SK-N-SH (cell line): ENCODE measurements around the gene LY6G6C. TPM values are rescaled to one million over a fixed set of nuclear protein-coding genes. Genes with fewer than 3 reads are reported as not detected.

ENCODE experiments used
- CTCF ChIA-PET: fragments of 300-600, 350-600 bp; formaldehyde crosslinking; extraction: SDS; loops from one replicate; lab custom pipeline; 2021; lab: Yijun Ruan, JAX
- POLR2A ChIA-PET: fragments of 350-600 bp; sonication (Branson Sonifier 250); formaldehyde crosslinking; extraction: SDS; loops from one replicate; lab custom pipeline; 2020; ENCODE audit warnings: antibody characterized with exemption, inconsistent platforms; lab: Yijun Ruan, JAX
- DNase-seq: peaks from one replicate; pipeline ENCODE4 v3.0.0; 2012
- H2AFZ ChIP-seq: fragments of 200-600 bp; sonication (generic); 2 replicates; pipeline ENCODE4 v1.8.1; 2016; ENCODE audit warnings: antibody characterized with exemption, mild to moderate bottlenecking, low read depth
- H3F3A ChIP-seq: fragments of 200-600 bp; sonication (generic); replicated peaks from 2 replicates; pipeline ENCODE3; 2016; ENCODE audit warnings: antibody characterized with exemption, mild to moderate bottlenecking; ENCODE audit not compliant: insufficient read depth
- H3K27ac ChIP-seq, 2 experiments: fragments of 200-500 bp in 1 of 2; fragments of 200-600 bp in 1 of 2; sonication (Bioruptor generic) in 1 of 2; sonication (generic), shearing (Covaris generic) in 1 of 2; 2 replicates each; pipeline versions ENCODE4 v1.5.1 to v1.6.1; 2014 to 2016; ENCODE audit warnings: low read depth in 2 of 2, inconsistent platforms in 1 of 2, low read length in 1 of 2, mild to moderate bottlenecking in 1 of 2, mixed read lengths in 1 of 2
- H3K27me3 ChIP-seq: fragments of 200-600 bp; sonication (generic), shearing (Covaris generic); 2 replicates; pipeline ENCODE4 v1.6.1; 2016; ENCODE audit warnings: mixed run types; ENCODE audit not compliant: insufficient read depth
- H3K36me3 ChIP-seq, 2 experiments: fragments of 200-500 bp in 1 of 2; fragments of 200-600 bp in 1 of 2; sonication (Bioruptor generic) in 1 of 2; sonication (generic) in 1 of 2; replicated peaks in 1 of 2; 2 replicates each; pipeline versions ENCODE3 to v1.5.1; 2014 to 2016; ENCODE audit warnings: low read length in 1 of 2, mild to moderate bottlenecking in 1 of 2; ENCODE audit not compliant: insufficient read depth in 2 of 2, control insufficient read depth in 1 of 2
- H3K4me1 ChIP-seq, 2 experiments: fragments of 200-500 bp in 1 of 2; fragments of 200-600 bp in 1 of 2; sonication (Bioruptor generic) in 1 of 2; sonication (generic), shearing (Covaris generic) in 1 of 2; 2 replicates each; pipeline versions ENCODE4 v1.5.1 to v1.6.1; 2014 to 2016; ENCODE audit warnings: low read depth in 1 of 2, low read length in 1 of 2, mixed run types in 1 of 2; ENCODE audit not compliant: insufficient read depth in 2 of 2, control insufficient read depth in 1 of 2
- H3K4me2 ChIP-seq: fragments of 200-600 bp; sonication (generic), shearing (Covaris generic); 2 replicates; pipeline ENCODE4 v1.6.1; 2017; ENCODE audit warnings: mixed run types
- H3K4me3 ChIP-seq, 2 experiments: fragments of 200-500 bp in 1 of 2; fragments of 200-600 bp in 1 of 2; sonication (Bioruptor generic) in 1 of 2; sonication (generic), shearing (Covaris generic) in 1 of 2; 2 replicates each; pipeline versions ENCODE4 v1.5.1 to v1.8.1; 2014 to 2016; ENCODE audit warnings: low read depth in 2 of 2, inconsistent platforms in 1 of 2, low read length in 1 of 2, mild to moderate bottlenecking in 1 of 2, mixed read lengths in 1 of 2, moderate library complexity in 1 of 2
- H3K79me2 ChIP-seq: fragments of 200-600 bp; sonication (generic); 2 replicates; pipeline ENCODE4 v1.8.1; 2017; ENCODE audit warnings: mild to moderate bottlenecking; ENCODE audit not compliant: insufficient read depth
- H3K9ac ChIP-seq: fragments of 200-600 bp; sonication (generic); 2 replicates; pipeline ENCODE4 v1.6.1; 2017; ENCODE audit warnings: mixed run types
- H3K9me2 ChIP-seq: fragments of 200-600 bp; sonication (generic); 2 replicates; pipeline ENCODE4 v1.6.1; 2017; ENCODE audit warnings: mixed run types
- H3K9me3 ChIP-seq: fragments of 200-600 bp; sonication (generic); 2 replicates; pipeline ENCODE4 v1.6.1; 2017; ENCODE audit warnings: mixed run types, mild to moderate bottlenecking, moderate library complexity
- H4K20me1 ChIP-seq: fragments of 200-600 bp; sonication (generic); 2 replicates; pipeline ENCODE4 v1.6.1; 2017; ENCODE audit warnings: mild to moderate bottlenecking, mixed run types; ENCODE audit not compliant: insufficient read depth
- EP300 ChIP-seq, 2 experiments: IDR thresholded peaks; 2 replicates each; pipeline versions ENCODE4 v1.4.0 to v1.6.1; 2012; ENCODE audit warnings: borderline replicate concordance in 1 of 2, low read depth in 1 of 2, low read length in 1 of 2
- EZH2phosphoT487 ChIP-seq: fragments of 200-600 bp; sonication (generic); IDR thresholded peaks from 2 replicates; pipeline ENCODE4 v1.6.1; 2017; ENCODE audit warnings: low read depth, mixed run types, mild to moderate bottlenecking, antibody characterized with exemption, moderate library complexity, borderline replicate concordance
- FOXJ3 ChIP-seq: sonication (generic); formaldehyde crosslinking; IDR thresholded peaks from 2 replicates; pipeline ENCODE4 v1.5.1; 2020; ENCODE audit warnings: mild to moderate bottlenecking, missing genetic modification reagents
- FOXM1 ChIP-seq: IDR thresholded peaks from 2 replicates; pipeline ENCODE4 v1.4.0; 2012; ENCODE audit warnings: low read depth, mild to moderate bottlenecking
- JUND ChIP-seq: IDR thresholded peaks from 2 replicates; pipeline ENCODE4 v1.4.0; 2012
- MEF2A ChIP-seq: IDR thresholded peaks from 2 replicates; pipeline ENCODE4 v1.4.0; 2012; ENCODE audit warnings: low read depth, borderline replicate concordance
- MXI1 ChIP-seq: IDR thresholded peaks from 2 replicates; pipeline ENCODE4 v1.6.1; 2012; ENCODE audit warnings: mild to moderate bottlenecking, low read depth, low read length, improper control_type of control experiment
- NFIC ChIP-seq: IDR thresholded peaks from 2 replicates; pipeline ENCODE4 v1.4.0; 2012; ENCODE audit warnings: borderline replicate concordance
- POLR2AphosphoS5 ChIP-seq: IDR thresholded peaks from 2 replicates; pipeline ENCODE4 v1.6.1; 2012; ENCODE audit warnings: low read depth, low read length
- RCOR1 ChIP-seq: fragments of 150-350 bp; IDR thresholded peaks from 2 replicates; pipeline ENCODE4 v1.6.1; 2017; ENCODE audit warnings: antibody characterized with exemption, low read length
- RFX5 ChIP-seq: IDR thresholded peaks from 2 replicates; pipeline ENCODE4 v1.6.1; 2012; ENCODE audit warnings: mild to moderate bottlenecking, improper control_type of control experiment, low read length
- SIN3A ChIP-seq: IDR thresholded peaks from 2 replicates; pipeline ENCODE4 v1.6.1; 2012; ENCODE audit warnings: low read depth, mild to moderate bottlenecking, low read length, moderate library complexity, borderline replicate concordance
- SMC3 ChIP-seq: IDR thresholded peaks from 2 replicates; pipeline ENCODE4 v1.6.1; 2012; ENCODE audit warnings: low read depth, low read length, improper control_type of control experiment
- TCF12 ChIP-seq: IDR thresholded peaks from 2 replicates; pipeline ENCODE4 v1.4.0; 2012
- TEAD4 ChIP-seq: IDR thresholded peaks from 2 replicates; pipeline ENCODE4 v1.4.0; 2012; ENCODE audit warnings: mild to moderate bottlenecking, borderline replicate concordance; ENCODE audit not compliant: insufficient read depth
- YY1 ChIP-seq: IDR thresholded peaks from 2 replicates; pipeline ENCODE4 v1.4.0; 2012; ENCODE audit warnings: low read depth, mild to moderate bottlenecking
- WGBS: methylation state at CpG from one replicate; pipeline ENCODE4 v1.1.6; 2017; ENCODE audit warnings: low lambda C conversion rate; 5-methylcytosine and 5-hydroxymethylcytosine counted together
- polyA plus RNA-seq, 3 experiments: library from polyadenylated mRNA; depleted of rRNA; stranded (reverse); fragments of >200 nt; gene quantifications; 2 replicates each; pipeline ENCODE4 v1.2.3, GENCODE V29; 2012
- TF ChIP-seq, protein P1 (sequence below): IDR thresholded peaks from 2 replicates; pipeline ENCODE4 v1.6.1; 2012; ENCODE audit warnings: mild to moderate bottlenecking, low read depth, low read length, moderate library complexity
- TF ChIP-seq, protein P2 (sequence below): fragments of 150-350 bp; IDR thresholded peaks from 2 replicates; pipeline ENCODE4 v1.6.1; 2017; ENCODE audit warnings: antibody characterized with exemption, low read length, low read depth, borderline replicate concordance
- TF ChIP-seq, protein P3 (sequence below): fragments of 200-600 bp; sonication (generic); IDR thresholded peaks from 2 replicates; pipeline ENCODE4 v1.6.1; 2017; ENCODE audit warnings: antibody characterized with exemption, mild to moderate bottlenecking, moderate library complexity
- TF ChIP-seq, protein P4 (sequence below): IDR thresholded peaks from 2 replicates; pipeline ENCODE4; 2012

The LY6G6C gene
- polyA plus RNA-seq, 1 of the 3 experiments (the other 2 are of a cell fraction) = not detected

DNA sequence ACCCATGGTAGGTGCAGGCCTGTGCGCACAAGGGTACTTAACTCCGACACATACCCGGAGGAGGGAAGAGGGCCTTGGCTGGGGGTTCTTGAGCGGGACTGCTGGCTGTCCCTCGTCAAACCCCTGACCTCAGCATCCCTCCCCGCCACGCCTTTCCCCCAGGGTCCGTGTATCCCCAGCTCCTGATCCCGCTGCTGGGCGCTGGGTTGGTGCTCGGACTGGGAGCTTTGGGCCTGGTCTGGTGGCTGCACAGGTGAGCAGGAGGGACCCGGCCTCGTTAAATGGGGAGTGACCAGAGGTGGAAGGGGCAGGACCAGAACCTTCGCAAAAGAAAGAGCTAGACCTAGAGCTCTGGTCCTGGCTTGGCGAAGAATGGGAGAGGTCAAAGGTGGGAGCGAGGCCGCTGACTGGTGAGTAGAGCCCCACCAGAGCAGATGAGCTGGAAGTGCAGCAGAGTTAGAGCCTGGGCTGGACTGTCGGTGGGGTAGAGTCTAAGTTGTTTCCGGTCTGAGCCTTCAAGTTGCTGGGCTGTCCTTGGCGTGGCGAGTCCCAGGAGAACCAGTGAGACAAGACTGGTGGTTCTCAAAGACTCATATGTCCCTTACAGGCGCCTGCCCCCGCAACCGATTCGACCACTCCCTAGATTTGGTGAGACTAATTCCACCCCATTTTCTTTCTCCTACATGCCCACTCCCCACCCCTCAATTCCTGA lies 2.6 kb upstream of the LY6G6C start (continued):
- TF ChIP-seq, protein P1, sequence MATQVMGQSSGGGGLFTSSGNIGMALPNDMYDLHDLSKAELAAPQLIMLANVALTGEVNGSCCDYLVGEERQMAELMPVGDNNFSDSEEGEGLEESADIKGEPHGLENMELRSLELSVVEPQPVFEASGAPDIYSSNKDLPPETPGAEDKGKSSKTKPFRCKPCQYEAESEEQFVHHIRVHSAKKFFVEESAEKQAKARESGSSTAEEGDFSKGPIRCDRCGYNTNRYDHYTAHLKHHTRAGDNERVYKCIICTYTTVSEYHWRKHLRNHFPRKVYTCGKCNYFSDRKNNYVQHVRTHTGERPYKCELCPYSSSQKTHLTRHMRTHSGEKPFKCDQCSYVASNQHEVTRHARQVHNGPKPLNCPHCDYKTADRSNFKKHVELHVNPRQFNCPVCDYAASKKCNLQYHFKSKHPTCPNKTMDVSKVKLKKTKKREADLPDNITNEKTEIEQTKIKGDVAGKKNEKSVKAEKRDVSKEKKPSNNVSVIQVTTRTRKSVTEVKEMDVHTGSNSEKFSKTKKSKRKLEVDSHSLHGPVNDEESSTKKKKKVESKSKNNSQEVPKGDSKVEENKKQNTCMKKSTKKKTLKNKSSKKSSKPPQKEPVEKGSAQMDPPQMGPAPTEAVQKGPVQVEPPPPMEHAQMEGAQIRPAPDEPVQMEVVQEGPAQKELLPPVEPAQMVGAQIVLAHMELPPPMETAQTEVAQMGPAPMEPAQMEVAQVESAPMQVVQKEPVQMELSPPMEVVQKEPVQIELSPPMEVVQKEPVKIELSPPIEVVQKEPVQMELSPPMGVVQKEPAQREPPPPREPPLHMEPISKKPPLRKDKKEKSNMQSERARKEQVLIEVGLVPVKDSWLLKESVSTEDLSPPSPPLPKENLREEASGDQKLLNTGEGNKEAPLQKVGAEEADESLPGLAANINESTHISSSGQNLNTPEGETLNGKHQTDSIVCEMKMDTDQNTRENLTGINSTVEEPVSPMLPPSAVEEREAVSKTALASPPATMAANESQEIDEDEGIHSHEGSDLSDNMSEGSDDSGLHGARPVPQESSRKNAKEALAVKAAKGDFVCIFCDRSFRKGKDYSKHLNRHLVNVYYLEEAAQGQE = no peak
- TF ChIP-seq FOXM1 (no peak), TEAD4 (no peak), JUND (no peak), RFX5 (no peak), EZH2phosphoT487 (no peak)

DNA sequence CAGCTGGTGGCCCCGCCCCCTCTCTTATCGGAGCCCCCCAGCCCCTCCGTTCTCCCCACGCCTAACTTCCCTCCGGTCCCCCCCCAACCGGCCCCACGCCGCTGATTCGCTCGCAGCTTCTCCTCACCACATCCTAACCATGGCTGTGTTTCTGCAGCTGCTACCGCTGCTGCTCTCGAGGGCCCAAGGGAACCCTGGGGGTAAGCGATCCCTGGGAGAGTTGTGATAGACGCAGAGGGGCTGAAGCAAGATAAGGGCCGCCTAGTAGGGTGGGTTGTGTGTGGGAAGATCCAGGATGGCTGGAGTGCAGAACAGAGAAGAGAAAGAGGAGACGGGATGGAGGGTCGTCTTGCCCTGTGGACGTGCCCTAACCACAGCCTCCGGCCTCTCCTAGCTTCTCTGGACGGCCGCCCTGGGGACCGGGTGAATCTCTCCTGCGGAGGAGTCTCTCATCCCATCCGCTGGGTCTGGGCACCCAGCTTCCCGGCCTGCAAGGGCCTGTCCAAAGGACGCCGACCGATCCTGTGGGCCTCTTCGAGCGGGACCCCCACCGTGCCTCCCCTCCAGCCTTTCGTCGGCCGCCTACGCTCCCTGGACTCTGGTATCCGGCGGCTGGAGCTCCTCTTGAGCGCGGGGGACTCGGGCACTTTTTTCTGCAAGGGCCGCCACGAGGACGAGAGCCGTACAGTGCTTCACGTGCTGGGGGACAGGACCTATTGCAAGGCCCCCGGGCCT lies 1.9 kb upstream of the LY6G6C start, which contains the start of gene MPIG6B:
Gene MPIG6B (plus strand): TSS at position 129 of the 735 bp plus-strand sequence. CDS start 11 bp downstream, at position 140.
- DNase-seq = no peak
- CTCF ChIA-PET = interaction anchor here (0.9 to 1.6 kb wide), 4 partner anchors 9 to 72 kb away, joined by 3 to 4 read pairs (median 4); partner anchors contain the start of gene VARS1
- no peak within 1 kb of the TSS for H3K27ac ChIP-seq
- H3K9ac ChIP-seq = no peak within 1 kb of the TSS
- no peaks in the 10 kb centered on the region for H3K27me3 ChIP-seq
- H3K4me3 ChIP-seq = no peak within 1 kb of the TSS
- H3K79me2 ChIP-seq = peaks cover 2% of the 10 kb centered on the region; the same call in 1 of the 2 replicates
- 89% methylated on average over 43 of the region's 46 CpGs for WGBS
- H4K20me1 ChIP-seq = no peaks in the 10 kb centered on the region
- H3K36me3 ChIP-seq = peaks cover 20 to 26% of the 10 kb centered on the region in 2 experiments
- no peak within 1 kb of the TSS for H3K4me2 ChIP-seq
- no peaks in the 10 kb centered on the region for H3F3A ChIP-seq
- POLR2A ChIA-PET = no interaction called here
- TF ChIP-seq SMC3 (no peak), JUND (no peak), RFX5 (no peak), SIN3A (no peak), YY1 (no peak), EZH2phosphoT487 (no peak), MEF2A (no peak), FOXJ3 (CRISPR knock-in tag) (no peak), RCOR1 (no peak), EP300 (IDR thresholded peaks at IDR 0.05; ENCODE audit: borderline replicate concordance in 1 of 2, low read depth in 1 of 2, low read length in 1 of 2) (no peak), MXI1 (no peak), NFIC (no peak), FOXM1 (no peak), TCF12 (no peak), POLR2AphosphoS5 (no peak), TEAD4 (no peak)
- TF ChIP-seq, protein P2, sequence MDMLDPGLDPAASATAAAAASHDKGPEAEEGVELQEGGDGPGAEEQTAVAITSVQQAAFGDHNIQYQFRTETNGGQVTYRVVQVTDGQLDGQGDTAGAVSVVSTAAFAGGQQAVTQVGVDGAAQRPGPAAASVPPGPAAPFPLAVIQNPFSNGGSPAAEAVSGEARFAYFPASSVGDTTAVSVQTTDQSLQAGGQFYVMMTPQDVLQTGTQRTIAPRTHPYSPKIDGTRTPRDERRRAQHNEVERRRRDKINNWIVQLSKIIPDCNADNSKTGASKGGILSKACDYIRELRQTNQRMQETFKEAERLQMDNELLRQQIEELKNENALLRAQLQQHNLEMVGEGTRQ = no peak
- TF ChIP-seq, protein P3, sequence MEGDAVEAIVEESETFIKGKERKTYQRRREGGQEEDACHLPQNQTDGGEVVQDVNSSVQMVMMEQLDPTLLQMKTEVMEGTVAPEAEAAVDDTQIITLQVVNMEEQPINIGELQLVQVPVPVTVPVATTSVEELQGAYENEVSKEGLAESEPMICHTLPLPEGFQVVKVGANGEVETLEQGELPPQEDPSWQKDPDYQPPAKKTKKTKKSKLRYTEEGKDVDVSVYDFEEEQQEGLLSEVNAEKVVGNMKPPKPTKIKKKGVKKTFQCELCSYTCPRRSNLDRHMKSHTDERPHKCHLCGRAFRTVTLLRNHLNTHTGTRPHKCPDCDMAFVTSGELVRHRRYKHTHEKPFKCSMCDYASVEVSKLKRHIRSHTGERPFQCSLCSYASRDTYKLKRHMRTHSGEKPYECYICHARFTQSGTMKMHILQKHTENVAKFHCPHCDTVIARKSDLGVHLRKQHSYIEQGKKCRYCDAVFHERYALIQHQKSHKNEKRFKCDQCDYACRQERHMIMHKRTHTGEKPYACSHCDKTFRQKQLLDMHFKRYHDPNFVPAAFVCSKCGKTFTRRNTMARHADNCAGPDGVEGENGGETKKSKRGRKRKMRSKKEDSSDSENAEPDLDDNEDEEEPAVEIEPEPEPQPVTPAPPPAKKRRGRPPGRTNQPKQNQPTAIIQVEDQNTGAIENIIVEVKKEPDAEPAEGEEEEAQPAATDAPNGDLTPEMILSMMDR = no peak
- TF ChIP-seq, protein P4, sequence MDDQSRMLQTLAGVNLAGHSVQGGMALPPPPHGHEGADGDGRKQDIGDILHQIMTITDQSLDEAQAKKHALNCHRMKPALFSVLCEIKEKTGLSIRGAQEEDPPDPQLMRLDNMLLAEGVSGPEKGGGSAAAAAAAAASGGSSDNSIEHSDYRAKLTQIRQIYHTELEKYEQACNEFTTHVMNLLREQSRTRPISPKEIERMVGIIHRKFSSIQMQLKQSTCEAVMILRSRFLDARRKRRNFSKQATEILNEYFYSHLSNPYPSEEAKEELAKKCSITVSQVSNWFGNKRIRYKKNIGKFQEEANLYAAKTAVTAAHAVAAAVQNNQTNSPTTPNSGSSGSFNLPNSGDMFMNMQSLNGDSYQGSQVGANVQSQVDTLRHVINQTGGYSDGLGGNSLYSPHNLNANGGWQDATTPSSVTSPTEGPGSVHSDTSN = no peak
- TF ChIP-seq, all 33 proteins: peak for 0
- H3K4me1 ChIP-seq = peaks cover 0 to 1% of the 10 kb centered on the region in 2 experiments; a peak in 1 of 4 replicates
- H3K9me2 ChIP-seq = no peaks in the 10 kb centered on the region
- H2AFZ ChIP-seq = no peak within 1 kb of the TSS
- no peaks in the 10 kb centered on the region for H3K9me3 ChIP-seq
